KBM-7 (cell line): ENCODE results near the gene HIGD1A.

Source experiments
- DNase-seq: peaks from one replicate; pipeline ENCODE4 v3.0.0-alpha.2; 2015
- in situ Hi-C: fragments of 300-500 bp; cut with MboI; formaldehyde crosslinking; loops from 2 replicates; pipeline ENCODE4 v1.14.3; 2020; ENCODE audit warnings: low sequenced_read_pairs, low pct_unique_long_range_greater_than_20kb, mixed read lengths

Gene HIGD1A

DNA sequence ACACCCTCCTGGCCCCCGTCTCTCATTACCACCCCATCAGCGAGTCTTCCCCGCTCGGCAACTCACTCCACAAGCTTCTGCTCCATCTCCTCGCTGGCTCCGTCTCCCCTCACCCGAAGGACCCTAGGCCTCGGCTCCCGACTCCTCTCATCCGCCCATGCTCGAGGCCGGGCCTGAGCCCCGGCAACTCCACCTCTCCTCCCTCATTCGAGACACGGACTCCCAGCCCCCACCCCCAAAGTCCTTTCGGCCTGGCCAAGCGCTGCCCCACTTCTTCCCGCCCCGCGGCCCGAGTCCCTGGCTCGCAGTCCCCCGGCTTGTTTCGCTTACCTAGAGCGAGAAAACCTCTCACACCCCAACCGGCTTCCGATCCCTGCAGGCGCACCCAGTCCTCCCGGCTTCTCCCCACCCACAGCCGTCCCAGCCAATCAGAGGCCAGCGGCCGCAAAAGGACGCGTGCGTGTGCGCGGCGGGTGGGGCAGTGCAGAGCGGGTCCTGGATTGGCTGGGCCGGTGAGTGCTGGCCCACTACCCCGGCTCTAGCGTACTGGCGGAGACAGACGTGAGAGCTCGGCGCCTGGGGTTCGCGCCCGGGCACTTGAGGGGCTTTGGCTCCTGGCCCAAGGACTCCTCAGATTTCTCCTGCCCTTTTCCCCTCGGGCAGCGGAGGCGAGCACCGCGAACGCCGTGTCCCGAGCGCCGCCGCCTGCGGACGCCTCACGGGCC, at the start of gene HIGD1A:
Gene HIGD1A (minus strand): TSS at position 385 of the 725 bp plus-strand sequence. CDS start 10,237 bp downstream, outside the sequence.
- DNase-seq = peak; percentile 96
- in situ Hi-C loops = no loop called here

DNA sequence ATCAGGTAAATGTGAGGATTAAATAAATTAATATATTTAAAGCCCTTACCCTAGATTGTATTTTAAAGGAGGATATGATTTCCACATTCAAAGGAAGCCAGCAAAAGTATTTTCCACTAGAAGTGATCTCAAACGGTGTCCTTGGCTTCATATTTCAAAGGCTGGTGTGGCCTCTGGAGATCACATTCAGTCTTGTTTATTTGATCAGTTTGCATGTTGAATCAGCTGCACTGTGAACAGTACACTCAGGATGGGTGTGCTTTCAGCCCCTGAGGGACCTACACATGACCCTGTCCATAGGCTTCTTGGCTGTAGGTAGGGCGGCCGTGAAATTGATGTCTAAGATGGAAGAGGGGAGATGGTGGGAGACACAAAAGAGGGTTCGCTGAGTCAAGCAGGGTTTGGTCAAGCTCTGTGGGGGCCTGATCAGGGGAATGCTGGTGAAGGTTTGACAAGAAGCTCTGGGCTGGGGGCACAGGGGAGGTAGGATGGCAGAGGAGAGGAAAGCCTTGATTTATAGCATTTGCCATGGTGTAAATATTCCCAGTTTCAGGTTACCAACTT, 49.5 kb upstream of the HIGD1A start:
- in situ Hi-C loops = no loop called here
- no peak for DNase-seq

DNA sequence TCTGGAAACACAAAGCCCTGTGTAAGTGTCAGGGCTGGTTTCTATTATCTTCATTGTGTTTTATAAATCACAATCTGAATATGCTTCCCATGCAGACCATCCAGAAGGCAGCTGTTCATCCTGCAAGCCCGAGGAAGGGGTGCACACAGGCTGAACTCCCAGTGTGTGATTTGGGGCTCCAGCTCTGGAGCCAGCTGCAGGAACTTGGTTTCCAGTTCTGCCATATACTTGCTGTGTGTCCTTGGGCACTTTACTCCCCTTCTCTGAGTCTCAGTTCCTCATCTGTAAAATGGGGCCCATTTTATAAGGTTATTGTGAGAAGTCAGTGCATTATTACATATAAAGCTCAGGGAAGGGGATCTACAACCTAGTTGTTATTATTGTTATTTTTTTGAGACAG, 48.8 kb upstream of the HIGD1A start:
- in situ Hi-C loops = no loop called here
- no peak for DNase-seq

DNA sequence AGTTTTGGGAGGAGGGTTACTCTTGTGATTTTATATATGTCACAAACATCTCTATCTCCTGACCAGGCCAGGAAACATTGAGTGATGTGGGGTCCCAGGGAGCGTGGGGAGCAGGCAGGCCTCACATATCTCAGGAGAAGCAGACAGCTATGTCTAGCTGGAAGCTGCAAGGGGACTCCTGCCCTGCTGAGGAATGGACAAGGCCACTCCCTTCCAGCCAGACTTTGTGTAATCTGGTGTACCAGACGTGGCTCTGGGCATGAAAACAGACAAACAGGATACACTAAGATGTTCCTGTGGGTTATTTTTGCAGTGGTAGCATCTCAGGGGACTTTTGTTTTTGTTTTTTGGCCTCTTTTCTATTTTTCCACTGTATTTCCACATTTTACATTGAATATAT, 48.2 kb upstream of the HIGD1A start:
- DNase-seq = no peak
- in situ Hi-C loops = no loop called here

DNA sequence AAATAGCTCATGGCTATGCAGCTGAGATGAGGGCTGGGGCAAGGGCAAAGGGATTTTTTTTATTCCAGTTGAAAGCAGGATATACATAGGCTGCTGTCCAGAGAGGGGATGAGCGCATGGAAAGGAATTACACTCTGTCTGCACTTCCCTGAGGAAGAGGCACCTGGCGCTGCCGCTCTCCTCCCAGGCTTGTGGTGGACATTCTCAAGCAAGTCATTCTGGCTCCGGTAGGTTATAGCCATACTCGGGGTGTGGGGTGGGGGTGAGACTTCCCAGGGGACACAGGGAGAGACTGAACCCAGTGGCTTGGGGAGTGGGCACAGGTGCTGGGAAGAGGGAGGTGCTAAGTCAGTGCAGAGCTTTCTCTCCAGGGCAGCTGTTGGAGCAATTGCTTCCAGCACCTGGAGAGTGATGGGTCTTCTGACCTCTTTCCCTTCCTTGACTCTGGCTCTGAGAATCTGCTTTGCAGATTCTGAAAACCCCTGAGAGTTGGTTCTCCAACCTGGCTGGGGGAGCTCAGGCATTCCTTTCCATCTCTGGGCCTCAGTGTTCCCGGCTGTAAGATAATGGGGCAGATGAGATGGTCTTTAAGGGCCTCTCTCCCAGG, 47.0 kb upstream of the HIGD1A start:
- DNase-seq = no peak
- in situ Hi-C loops = no loop called here

DNA sequence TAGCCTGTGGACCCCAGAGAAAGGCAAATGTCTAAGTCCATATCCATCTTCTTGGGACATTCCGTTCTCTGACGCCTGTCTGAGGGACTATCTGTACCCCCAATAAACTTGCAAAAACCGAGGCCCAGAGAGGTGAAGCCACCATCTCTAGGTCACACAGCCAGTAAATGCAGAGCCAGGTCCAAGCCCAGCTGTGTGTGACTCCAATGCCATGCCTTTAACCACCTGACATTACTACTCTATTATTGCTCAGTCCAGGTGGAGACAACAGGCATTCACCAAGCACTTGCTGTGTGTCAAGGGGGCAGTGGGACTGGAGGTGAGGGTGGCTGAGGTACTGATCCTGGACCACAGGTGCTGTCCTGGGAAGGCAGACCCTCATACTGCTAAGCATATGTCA, 46.0 kb upstream of the HIGD1A start:
- in situ Hi-C loops = no loop called here
- no peak for DNase-seq

DNA sequence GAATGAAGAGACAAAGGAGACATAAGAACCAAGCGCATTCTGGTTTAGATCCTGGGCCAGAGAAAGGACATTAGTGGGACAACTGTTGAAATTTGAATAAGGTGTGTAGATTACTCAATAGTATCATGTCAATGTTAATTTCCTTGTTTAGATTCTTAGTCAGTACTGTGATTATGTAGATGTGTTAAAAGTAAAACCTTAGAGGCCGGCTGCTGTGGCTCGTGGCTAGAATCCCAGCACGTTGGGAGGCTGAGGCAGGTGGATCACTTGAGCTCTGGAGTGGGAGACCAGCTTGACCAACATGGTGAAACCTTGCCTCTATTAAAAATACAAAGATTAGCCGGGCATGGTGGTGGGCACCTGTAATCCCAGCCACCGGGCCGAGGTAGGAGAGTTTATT, 44.7 kb upstream of the HIGD1A start:
- DNase-seq = no peak
- in situ Hi-C loops = no loop called here

DNA sequence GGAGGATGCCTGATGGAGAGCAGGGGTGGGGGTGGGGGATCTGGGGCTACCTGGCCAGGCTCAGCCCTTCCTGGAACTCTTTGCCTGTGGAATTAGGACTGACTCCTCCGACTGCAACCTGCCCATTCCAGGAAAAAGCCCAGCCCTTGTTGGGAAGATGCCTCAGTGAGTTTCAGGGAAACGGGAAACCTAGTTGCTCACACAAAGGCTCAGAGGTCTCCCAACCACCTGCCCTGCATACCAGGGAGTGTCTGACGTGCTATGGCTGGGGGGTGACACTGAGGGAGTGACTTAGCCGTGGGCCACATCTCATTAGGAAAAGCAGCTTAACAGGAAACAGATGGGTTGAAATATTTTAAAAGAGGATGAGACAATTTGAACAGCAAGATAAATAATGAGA, 43.4 kb upstream of the HIGD1A start:
- in situ Hi-C loops = no loop called here
- DNase-seq = peak; percentile 22

DNA sequence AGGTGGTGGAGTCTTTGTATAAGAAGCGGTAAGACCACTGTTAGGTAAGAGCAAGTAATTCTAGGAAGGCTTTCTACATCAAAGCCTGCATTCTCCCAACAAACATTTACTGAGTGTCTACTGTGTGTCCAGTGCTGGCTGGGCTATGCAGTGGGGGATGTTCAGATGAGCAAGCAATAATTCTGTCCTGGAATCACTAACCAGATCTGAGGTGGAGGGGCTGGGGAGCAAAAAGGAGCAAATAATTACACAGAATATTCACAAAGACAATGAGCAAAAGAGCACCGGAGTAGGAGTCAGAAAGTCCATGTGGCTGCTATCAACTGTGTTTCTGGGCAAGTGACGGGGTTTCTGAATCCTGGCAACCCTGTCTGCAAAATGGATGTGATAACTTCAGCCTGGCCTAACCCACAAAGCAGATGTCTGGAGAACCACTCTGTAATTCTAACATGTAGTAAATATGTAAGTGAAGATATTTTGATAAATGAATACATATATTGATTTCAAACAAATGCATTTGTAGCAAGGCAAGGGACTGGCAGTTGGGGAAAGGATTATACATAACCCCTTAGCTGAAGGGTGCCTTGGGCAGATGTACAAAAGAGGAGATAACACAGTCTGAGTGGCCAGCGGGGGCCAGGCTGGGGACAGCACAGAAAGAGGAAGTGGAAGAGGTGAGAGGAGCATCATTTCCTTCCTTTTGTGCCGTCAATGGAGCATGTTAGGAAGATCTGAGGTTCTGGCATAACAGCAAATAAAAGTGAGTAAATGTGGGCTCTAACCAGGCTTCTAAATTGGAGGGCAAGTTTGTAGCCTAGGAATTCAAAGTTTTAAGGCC, 42.6 kb upstream of the HIGD1A start:
- in situ Hi-C loops = no loop called here
- peak; percentile 75 for DNase-seq

DNA sequence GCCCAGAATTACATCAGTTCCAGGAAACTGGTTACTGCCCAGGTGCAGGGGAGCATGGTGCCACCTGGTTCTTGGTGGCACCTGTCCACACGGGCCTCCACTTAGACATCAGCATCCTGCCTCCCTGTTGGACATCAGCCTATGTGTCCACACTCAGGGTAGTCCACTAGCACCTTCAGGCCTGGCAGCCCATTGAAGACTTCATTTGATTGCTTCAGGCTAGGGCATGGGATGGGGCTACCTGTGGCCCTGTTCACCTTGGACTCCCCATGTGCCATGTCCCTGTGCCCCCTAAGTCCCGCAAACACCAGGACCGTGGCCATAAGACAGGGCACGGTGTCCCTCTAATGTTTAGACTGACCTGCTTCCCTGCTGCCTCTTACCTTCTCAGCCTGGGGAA, 40.5 kb upstream of the HIGD1A start:
- DNase-seq = no peak
- in situ Hi-C loops = no loop called here

GRCh38 chr3:42844412-42844713, 40.1 kb upstream of the HIGD1A start:
- DNase-seq = no peak
- in situ Hi-C loops = no loop called here

GRCh38 chr3:42843713-42844411, 39.6 kb upstream of the HIGD1A start:
- no peak for DNase-seq
- in situ Hi-C loops = no loop called here

- in situ Hi-C loops = no loop called here
- no peak for DNase-seq
Measured at GRCh38 chr3:42841332-42841731, 37.0 kb upstream of the HIGD1A start.

GRCh38 chr3:42839616-42840015, 35.3 kb upstream of the HIGD1A start:
- in situ Hi-C loops = no loop called here
- DNase-seq = peak; percentile 82

GRCh38 chr3:42838571-42838970, 34.3 kb upstream of the HIGD1A start:
- in situ Hi-C loops = no loop called here
- DNase-seq = no peak

DNA sequence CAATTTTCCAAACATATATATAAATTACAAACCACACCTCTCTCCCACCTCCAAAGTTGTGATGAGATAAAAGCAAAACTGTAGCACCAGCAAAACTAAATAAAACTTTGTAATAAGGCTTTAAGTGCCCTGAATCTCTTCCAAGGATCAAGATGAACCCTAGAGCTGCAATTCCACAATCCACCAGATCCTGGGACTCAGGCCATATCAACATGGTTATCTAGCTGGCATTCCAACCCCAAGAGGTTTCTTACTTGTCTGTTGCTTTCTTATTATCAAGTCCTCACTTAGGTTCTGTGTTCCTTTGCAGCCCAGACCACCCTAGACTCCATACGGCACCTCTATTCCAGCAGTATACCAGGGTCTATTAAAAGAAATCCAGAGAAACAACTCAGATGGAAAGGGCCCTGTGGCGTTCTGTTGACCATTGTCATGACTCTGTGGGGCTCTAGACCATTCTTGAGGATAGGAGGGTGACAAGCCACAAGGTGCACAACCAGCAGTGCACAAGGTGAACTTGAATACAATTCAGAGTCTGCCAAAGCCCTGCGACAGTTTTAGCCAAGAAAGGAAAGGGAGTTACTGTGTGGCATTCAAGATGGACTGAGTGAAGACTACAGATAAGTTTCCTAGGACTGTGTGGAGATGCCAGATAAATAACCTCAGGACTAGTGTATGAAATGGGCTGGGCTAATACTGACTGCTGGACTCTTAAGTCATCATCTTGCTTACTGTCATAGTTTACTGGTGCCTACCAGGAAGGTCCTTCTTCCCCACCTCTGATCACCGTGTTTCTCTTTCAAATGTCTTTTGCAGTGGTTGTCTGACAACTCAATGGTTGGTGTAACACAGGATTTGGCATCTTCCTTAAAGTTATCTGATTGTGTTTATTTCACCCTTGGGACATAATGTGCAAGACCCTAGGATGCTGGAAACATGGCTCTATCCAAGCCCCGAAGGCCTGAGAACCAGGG, 32.1 kb upstream of the HIGD1A start:
- in situ Hi-C loops = no loop called here

GRCh38 chr3:42831321-42831713, 27.0 kb upstream of the HIGD1A start:
- DNase-seq = peak; percentile 84
- in situ Hi-C loops = no loop called here

More for the DNA sequence above, 32.1 kb upstream of the HIGD1A start:
- DNase-seq = no peak
